H1 (cell line): ENCODE results near the gene KDM6A. TPM values are rescaled to one million over a fixed set of nuclear protein-coding genes. Genes with fewer than 3 reads are reported as not detected.

Experiments used
- EZH2 ChIP-seq: fragments of 200-600 bp; sonication (generic); IDR thresholded peaks from 2 replicates; pipeline ENCODE4 v1.7.1; 2012; ENCODE audit warnings: low read depth, mild to moderate bottlenecking, moderate library complexity, low read length, inconsistent platforms; ENCODE audit not compliant: severe bottlenecking
- GABPA ChIP-seq: IDR thresholded peaks from 2 replicates; pipeline ENCODE4 v1.6.1; 2011; ENCODE audit warnings: mild to moderate bottlenecking, low read length, moderate library complexity, borderline replicate concordance; ENCODE audit not compliant: insufficient read depth
- GTF2F1 ChIP-seq: IDR thresholded peaks from 2 replicates; pipeline ENCODE4 v1.6.1; 2012; ENCODE audit warnings: low read depth, low read length, improper control_type of control experiment, borderline replicate concordance
- RAD21 ChIP-seq, 2 experiments: IDR thresholded peaks in 1 of 2; conservative IDR thresholded peaks in 1 of 2; 2 replicates each; pipeline ENCODE4 v1.6.1; 2011; ENCODE audit warnings: low read depth in 2 of 2, low read length in 2 of 2, improper control_type of control experiment in 1 of 2, inconsistent platforms in 1 of 2, mild to moderate bottlenecking in 1 of 2, moderate library complexity in 1 of 2
- polyA plus RNA-seq, 7 experiments: library from polyadenylated mRNA; depleted of rRNA in 3 of 7; stranded (reverse) in 5 of 7; unstranded in 2 of 7; fragments of >200 nt in 5 of 7; fragments of 200-250 nt in 2 of 7; gene quantifications; 1 replicate in 5 of 7; 2 replicates in 1 of 7; 4 replicates in 1 of 7; pipeline versions ENCODE4 v1.2.1 to v1.2.3, GENCODE V29; 2011 to 2013; ENCODE audit warnings: missing spikeins in 2 of 7, mixed read lengths in 2 of 7
- total RNA-seq: library from RNA; stranded (reverse); fragmentation: NEBNext Ultra II Directional; extraction: Animal tissue kit (Norgen Biotek cat#: 25700); gene quantifications from 2 replicates; pipeline ENCODE4 v1.2.1, GENCODE V29; 2021
- TF ChIP-seq, protein P1 (sequence below): fragments of 300-600 bp; sonication (generic); IDR thresholded peaks from 2 replicates; pipeline ENCODE4 v1.7.1; 2012; ENCODE audit warnings: low read length, moderate library complexity, mild to moderate bottlenecking, inconsistent platforms; ENCODE audit not compliant: insufficient replicate concordance

KDM6A gene
- total and polyA plus RNA-seq, 2 of the 8 experiments (the other 6 are each of a cell fraction or from before 2014, with no cell fraction given): 43.5 to 58.4 TPM

DNA sequence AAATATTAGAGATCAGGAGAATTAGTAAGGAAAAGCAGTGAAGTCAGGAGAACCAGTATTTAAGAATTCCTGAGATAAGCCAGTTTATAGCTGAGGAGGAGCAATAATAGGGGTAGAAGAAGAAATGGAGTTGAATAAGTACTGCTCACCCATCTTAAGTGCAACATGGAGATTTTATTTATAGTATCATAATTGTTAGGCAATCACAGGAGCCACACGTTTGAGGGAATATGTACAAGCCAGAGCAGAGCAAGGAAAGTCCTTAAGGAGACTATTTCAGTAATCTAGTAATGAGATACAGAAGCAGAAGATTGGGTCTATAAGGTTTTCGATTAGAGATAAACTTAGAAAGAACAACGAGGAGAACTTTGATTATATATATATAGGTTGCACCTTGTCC lies 145.0 kb downstream of the KDM6A start (continued):
- no peak for TF ChIP-seq GTF2F1
- TF ChIP-seq, protein P1, sequence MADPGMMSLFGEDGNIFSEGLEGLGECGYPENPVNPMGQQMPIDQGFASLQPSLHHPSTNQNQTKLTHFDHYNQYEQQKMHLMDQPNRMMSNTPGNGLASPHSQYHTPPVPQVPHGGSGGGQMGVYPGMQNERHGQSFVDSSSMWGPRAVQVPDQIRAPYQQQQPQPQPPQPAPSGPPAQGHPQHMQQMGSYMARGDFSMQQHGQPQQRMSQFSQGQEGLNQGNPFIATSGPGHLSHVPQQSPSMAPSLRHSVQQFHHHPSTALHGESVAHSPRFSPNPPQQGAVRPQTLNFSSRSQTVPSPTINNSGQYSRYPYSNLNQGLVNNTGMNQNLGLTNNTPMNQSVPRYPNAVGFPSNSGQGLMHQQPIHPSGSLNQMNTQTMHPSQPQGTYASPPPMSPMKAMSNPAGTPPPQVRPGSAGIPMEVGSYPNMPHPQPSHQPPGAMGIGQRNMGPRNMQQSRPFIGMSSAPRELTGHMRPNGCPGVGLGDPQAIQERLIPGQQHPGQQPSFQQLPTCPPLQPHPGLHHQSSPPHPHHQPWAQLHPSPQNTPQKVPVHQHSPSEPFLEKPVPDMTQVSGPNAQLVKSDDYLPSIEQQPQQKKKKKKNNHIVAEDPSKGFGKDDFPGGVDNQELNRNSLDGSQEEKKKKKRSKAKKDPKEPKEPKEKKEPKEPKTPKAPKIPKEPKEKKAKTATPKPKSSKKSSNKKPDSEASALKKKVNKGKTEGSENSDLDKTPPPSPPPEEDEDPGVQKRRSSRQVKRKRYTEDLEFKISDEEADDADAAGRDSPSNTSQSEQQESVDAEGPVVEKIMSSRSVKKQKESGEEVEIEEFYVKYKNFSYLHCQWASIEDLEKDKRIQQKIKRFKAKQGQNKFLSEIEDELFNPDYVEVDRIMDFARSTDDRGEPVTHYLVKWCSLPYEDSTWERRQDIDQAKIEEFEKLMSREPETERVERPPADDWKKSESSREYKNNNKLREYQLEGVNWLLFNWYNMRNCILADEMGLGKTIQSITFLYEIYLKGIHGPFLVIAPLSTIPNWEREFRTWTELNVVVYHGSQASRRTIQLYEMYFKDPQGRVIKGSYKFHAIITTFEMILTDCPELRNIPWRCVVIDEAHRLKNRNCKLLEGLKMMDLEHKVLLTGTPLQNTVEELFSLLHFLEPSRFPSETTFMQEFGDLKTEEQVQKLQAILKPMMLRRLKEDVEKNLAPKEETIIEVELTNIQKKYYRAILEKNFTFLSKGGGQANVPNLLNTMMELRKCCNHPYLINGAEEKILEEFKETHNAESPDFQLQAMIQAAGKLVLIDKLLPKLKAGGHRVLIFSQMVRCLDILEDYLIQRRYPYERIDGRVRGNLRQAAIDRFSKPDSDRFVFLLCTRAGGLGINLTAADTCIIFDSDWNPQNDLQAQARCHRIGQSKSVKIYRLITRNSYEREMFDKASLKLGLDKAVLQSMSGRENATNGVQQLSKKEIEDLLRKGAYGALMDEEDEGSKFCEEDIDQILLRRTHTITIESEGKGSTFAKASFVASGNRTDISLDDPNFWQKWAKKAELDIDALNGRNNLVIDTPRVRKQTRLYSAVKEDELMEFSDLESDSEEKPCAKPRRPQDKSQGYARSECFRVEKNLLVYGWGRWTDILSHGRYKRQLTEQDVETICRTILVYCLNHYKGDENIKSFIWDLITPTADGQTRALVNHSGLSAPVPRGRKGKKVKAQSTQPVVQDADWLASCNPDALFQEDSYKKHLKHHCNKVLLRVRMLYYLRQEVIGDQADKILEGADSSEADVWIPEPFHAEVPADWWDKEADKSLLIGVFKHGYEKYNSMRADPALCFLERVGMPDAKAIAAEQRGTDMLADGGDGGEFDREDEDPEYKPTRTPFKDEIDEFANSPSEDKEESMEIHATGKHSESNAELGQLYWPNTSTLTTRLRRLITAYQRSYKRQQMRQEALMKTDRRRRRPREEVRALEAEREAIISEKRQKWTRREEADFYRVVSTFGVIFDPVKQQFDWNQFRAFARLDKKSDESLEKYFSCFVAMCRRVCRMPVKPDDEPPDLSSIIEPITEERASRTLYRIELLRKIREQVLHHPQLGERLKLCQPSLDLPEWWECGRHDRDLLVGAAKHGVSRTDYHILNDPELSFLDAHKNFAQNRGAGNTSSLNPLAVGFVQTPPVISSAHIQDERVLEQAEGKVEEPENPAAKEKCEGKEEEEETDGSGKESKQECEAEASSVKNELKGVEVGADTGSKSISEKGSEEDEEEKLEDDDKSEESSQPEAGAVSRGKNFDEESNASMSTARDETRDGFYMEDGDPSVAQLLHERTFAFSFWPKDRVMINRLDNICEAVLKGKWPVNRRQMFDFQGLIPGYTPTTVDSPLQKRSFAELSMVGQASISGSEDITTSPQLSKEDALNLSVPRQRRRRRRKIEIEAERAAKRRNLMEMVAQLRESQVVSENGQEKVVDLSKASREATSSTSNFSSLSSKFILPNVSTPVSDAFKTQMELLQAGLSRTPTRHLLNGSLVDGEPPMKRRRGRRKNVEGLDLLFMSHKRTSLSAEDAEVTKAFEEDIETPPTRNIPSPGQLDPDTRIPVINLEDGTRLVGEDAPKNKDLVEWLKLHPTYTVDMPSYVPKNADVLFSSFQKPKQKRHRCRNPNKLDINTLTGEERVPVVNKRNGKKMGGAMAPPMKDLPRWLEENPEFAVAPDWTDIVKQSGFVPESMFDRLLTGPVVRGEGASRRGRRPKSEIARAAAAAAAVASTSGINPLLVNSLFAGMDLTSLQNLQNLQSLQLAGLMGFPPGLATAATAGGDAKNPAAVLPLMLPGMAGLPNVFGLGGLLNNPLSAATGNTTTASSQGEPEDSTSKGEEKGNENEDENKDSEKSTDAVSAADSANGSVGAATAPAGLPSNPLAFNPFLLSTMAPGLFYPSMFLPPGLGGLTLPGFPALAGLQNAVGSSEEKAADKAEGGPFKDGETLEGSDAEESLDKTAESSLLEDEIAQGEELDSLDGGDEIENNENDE: no peak
- TF ChIP-seq RAD21 (IDR thresholded peaks at IDR 0.05 in 1 of 2, conservative IDR thresholded peaks at IDR 0.05 in 1 of 2; ENCODE audit: low read depth in 2 of 2, low read length in 2 of 2): no peak
- no peak for TF ChIP-seq EZH2
- TF ChIP-seq GABPA: no peak
